CD4-positive, alpha-beta T cell treated with Interleukin-15 for 4 hours (primary cell): ENCODE data around the gene ARSG.
A peak's percentile ranks its signal among the peaks of the same experiment; 100 is the strongest.

Experiments
- DNase-seq: peaks from one replicate; pipeline ENCODE4 v3.0.0-alpha.2; 2020; ENCODE audit warnings: low spot score

The ARSG gene

GRCh38 chr17:68431045-68431608 is 139.8 kb downstream of the ARSG start:
- no peak for DNase-seq

- peak; percentile 51 for DNase-seq
These were observed 140.4 kb downstream of the ARSG start for GRCh38 chr17:68431661-68432071.

DNA sequence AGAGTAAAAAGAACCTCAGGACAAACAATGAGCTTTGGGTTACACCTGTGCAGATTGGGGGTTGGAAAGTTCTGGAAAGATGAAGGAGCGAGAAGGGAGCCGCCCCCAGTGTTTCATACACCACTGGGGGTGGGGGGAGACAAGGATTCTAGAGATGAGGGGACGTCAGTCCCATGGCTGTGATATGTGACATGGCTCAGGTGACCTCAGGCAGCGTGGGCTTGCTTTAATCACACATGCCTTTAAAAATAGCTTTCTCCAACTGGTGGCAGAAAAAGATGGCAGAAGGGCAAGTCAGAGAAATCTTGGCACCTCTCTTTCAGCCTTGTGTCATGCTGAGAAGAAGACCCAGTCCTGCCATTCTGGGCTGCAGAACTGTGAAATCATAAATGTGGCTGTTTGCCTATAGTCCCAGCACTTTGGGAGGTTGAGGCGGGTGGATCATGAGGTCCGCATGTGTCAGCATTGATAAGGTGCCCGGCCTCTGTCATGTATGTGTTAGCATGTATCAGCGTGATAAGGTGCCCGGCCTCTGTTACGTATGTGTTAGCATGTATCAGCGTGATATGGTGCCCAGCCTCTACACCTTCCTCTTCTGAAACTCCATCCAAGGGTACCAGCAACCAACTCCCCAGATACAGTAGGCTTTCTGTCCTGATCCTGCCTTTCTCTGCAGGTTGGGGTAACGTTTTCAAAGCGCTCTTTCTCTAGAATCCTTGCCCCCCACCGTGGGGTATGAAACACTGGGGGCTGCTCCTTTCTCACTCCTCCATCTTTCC is 141.0 kb downstream of the ARSG start:
- no peak for DNase-seq

DNA sequence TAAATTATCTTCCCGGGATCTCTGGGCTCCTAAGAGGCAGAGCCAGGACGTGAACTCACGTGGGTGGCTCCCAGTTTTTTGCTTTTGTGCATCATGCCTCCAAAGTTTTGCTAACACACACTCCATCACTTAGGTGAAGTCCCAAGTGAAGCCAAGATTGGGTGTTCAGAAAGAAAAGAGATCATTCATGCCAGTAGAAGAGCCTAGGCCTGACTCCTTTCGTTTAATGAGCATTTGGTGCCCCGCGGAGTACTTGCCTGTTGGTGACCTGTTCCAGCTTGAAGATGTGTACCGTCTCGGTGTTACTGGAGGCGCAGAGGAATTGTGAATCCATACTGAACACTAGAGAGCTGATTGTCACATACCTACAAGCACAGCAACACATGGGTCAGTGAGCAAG is 141.9 kb downstream of the ARSG start:
- DNase-seq = no peak

DNA sequence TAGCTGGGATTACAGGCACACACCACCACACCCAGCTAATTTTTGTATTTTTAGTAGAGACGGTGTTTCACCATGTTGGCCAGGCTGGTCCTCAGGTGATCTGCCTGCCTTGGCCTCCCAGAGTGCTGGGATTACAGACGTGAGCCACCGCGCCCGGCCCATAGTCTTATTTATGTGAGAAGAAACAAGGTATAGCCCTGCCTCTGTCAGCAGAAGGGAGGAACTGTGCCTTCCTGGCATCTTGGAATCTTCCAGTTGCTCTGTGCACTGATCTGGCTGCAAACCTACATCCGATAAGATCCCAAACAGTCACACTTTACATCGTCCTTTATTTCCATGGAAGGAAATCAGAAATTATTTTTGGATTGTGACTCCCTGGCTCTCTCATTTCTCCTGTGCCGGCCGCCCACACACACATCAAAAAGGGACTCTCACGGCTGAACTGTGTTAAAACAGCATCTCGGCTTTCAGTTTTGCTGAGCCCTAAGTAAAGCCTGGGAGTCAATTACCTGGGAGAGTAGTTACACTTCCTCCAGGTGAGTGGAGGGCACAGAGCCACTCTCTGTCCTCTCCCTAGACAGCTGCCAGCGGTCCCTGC is 142.7 kb downstream of the ARSG start:
- DNase-seq = no peak

- DNase-seq = no peak
These were observed 144.1 kb downstream of the ARSG start for GRCh38 chr17:68435361-68435760.

GRCh38 chr17:68435876-68436842 is 144.9 kb downstream of the ARSG start:
- peak; percentile 88 for DNase-seq

- DNase-seq = peak; percentile 49
These were observed 146.9 kb downstream of the ARSG start for GRCh38 chr17:68437979-68438822.

DNA sequence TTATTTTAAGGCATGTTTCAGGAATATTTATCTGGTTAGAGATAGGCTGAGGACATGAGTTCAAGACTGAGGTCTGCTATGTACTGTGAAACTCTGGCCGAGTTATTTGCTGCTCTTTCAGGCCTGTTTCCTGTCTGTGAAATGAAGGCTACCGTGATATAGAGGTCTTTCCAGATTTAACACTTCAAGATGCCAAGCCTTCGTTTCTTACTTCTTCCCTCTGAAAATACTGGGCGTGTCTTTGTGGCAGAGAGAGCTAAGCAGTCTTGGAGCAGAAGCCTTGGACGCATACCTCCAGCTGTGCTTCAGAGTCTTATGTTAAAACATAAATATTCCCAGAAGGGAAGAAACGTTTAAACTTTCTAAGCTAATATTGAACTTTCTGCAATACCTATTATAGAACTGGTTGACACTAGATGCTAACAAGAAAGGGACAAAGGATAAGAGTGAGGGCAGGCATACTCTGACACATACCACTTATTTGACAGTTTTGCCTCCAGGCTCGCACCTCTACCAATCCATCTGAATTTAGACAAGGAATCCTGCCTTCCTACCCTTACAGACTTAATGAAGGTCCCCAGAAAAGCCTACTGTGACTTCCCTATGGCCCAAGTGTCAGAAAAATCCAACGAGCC is 148.5 kb downstream of the ARSG start:
- DNase-seq = no peak

- no peak for DNase-seq
These were observed 149.2 kb downstream of the ARSG start for GRCh38 chr17:68440526-68440925.

GRCh38 chr17:68441070-68441770 is 149.9 kb downstream of the ARSG start:
- DNase-seq = no peak

DNA sequence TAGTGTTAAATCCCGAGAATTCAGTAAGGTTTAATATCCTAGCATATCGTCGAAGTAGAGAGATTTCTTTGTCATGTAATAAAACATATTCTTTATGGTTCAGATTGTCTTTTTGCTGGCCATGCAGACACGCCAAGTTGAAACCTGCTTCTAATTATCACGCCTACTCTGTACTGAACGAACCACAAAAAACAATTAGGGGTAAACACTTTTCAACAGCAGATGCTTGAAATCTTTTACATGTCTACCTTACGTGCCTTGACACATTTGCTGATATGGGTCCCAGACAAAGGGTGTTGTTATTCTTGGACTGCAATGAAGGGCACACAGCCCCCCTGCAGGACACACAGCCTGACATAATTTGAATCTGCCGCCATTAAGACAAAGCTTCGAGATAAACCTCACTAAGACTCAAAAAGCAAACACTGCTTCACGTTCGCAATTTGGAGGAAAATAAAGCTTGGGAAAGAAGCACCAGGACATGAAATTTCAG is 152.7 kb downstream of the ARSG start:
- DNase-seq = no peak

- no peak for DNase-seq
These were observed 154.4 kb downstream of the ARSG start for GRCh38 chr17:68445671-68446070.

DNA sequence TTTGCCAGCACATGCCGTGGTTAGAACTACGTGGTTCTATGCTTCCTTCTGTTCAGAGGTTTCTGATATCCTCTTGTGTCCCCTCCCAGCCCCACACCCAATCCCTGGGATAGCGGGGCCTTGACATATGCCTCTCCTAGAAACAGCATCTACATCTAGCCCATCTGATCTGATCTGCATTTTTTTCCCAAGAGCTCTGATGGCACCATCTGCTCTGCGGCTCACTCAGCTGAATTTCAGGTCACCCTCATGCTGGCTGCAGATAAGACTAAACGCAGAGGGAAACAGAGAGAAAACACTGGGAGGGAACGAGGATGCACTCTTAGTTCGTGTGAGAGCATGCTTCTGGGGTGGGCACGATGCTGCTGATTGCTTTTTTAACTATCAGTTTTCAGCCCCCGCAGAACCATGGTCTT is 155.3 kb downstream of the ARSG start:
- DNase-seq = no peak

DNA sequence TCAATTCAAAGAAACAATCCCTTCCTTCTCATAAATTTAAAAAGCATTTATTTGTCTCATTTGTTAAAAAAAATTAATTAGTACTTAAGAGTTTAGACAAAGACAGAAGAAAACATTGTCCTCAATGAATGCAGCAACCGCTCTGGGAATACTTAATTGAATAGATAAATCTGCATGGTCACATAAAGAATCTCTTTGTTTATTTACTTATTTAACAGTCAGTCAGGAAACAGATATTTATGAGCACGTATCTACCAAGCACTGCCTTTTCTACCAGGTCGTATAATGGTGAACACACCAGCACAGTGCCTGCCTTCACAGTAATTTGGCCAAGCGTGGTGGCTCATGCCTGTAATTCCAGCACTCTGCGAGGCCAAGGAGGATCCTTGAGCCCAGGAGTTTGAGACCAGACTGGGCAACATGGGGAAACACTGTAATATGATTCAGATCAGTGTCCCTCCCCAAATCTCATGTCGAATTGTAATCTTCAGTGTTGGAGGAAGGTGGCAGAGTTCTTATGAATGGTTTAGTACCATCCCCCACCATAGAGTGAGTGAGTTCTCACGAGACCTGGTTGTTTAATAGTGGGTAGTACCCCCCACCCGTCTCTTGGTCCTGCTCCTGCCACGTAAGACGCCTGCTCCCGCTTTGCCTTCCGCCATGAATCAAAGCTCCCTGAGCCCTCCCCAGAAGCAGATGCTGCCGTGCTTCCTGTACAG is 157.9 kb downstream of the ARSG start:
- DNase-seq = no peak

DNA sequence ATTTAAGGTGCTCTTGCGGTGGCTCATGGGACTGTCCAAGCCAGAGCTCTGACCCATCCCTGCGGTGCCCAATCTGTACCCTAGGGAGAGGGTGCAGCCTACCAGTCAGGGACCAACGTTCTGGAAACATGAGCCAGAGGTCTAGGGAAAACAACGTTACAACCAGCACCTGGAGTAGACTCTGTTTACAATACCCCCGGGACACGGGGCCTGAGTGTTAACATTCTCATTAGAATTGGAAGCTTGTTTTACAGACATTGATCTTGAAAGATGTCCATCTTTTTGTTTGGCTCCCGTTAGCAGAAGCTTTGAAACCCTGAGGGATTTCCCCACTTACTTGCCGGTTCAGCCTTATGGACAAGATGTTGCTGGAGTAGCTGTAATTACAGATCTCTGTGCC is 159.1 kb downstream of the ARSG start:
- DNase-seq = no peak

- no peak for DNase-seq
These were observed 159.5 kb downstream of the ARSG start for GRCh38 chr17:68450801-68451200.

GRCh38 chr17:68451670-68452354 is 160.5 kb downstream of the ARSG start:
- DNase-seq = no peak
